Keratinocyte (primary cell): ENCODE results near the gene GYS2. TPM values are rescaled to one million over a fixed set of nuclear protein-coding genes. Genes with fewer than 3 reads are reported as not detected.

Source experiments
- DNase-seq: peaks from one replicate; pipeline ENCODE4 v3.0.0-alpha.2; 2011; ENCODE audit warnings: low read depth, missing footprints, low spot score
- FAIRE-seq: peaks from 2 replicates; lab custom pipeline; 2011; peaks lifted over from hg19 to GRCh38; lab: Jason Lieb, UNC
- H2AFZ ChIP-seq: 2 replicates; pipeline ENCODE4 v1.6.0; 2012; ENCODE audit warnings: low read length, control low read depth, inconsistent platforms; ENCODE audit not compliant: control insufficient read depth
- H3K27ac ChIP-seq: 2 replicates; pipeline ENCODE4 v1.5.1; 2011; ENCODE audit warnings: low read length; ENCODE audit not compliant: control insufficient read depth, insufficient read depth
- H3K27me3 ChIP-seq: 3 replicates; pipeline ENCODE4 v1.6.0; 2011; ENCODE audit warnings: low read length; ENCODE audit not compliant: control insufficient read depth, insufficient read depth; ENCODE audit errors: extremely low read depth
- H3K36me3 ChIP-seq, 2 experiments: 2 replicates in 1 of 2; 3 replicates in 1 of 2; pipeline ENCODE4 v1.5.1; 2011; ENCODE audit warnings: low read length in 2 of 2, mild to moderate bottlenecking in 1 of 2; ENCODE audit not compliant: control insufficient read depth in 2 of 2, insufficient read depth in 2 of 2; ENCODE audit errors: extremely low read depth in 1 of 2
- H3K4me1 ChIP-seq: 3 replicates; pipeline ENCODE4 v1.5.1; 2011; ENCODE audit warnings: low read length; ENCODE audit not compliant: control insufficient read depth, insufficient read depth; ENCODE audit errors: extremely low read depth
- H3K4me2 ChIP-seq: 3 replicates; pipeline ENCODE4 v1.6.0; 2011; ENCODE audit warnings: low read depth, low read length; ENCODE audit not compliant: control insufficient read depth, insufficient read depth; ENCODE audit errors: extremely low read depth
- H3K4me3 ChIP-seq, 3 experiments: fragments of 200-600 bp in 1 of 3; sonication (generic) in 1 of 3; 2 replicates in 2 of 3; 3 replicates in 1 of 3; pipeline ENCODE4 v1.5.1; 2011 to 2016; ENCODE audit warnings: low read length in 3 of 3, mild to moderate bottlenecking in 3 of 3, control low read depth in 2 of 3, inconsistent platforms in 1 of 3, low read depth in 1 of 3, mixed read lengths in 1 of 3, mixed run types in 1 of 3, moderate library complexity in 1 of 3; ENCODE audit not compliant: control insufficient read depth in 2 of 3, insufficient read depth in 2 of 3; ENCODE audit errors: extremely low read depth in 1 of 3
- H3K79me2 ChIP-seq: 2 replicates; pipeline ENCODE4 v1.6.0; 2012; ENCODE audit warnings: low read length; ENCODE audit not compliant: control insufficient read depth, insufficient read depth
- H3K9ac ChIP-seq: 3 replicates; pipeline ENCODE4 v1.6.0; 2011; ENCODE audit warnings: low read length; ENCODE audit not compliant: control insufficient read depth, insufficient read depth; ENCODE audit errors: extremely low read depth
- H3K9me1 ChIP-seq: 3 replicates; pipeline ENCODE4 v1.6.0; 2011; ENCODE audit warnings: low read length; ENCODE audit not compliant: control insufficient read depth, insufficient read depth; ENCODE audit errors: extremely low read depth
- H3K9me3 ChIP-seq: 2 replicates; pipeline ENCODE4 v1.5.1; 2012; ENCODE audit warnings: low read depth, low read length; ENCODE audit not compliant: control insufficient read depth
- H4K20me1 ChIP-seq: 3 replicates; pipeline ENCODE4 v1.6.0; 2011; ENCODE audit warnings: low read length; ENCODE audit not compliant: control insufficient read depth, insufficient read depth; ENCODE audit errors: extremely low read depth
- CTCF ChIP-seq, 3 experiments: IDR thresholded peaks in 1 of 3; conservative IDR thresholded peaks in 1 of 3; optimal IDR thresholded peaks in 1 of 3; 2 replicates in 2 of 3; 3 replicates in 1 of 3; pipeline versions ENCODE3 to v1.5.1; 2011; ENCODE audit warnings: low read length in 3 of 3, mild to moderate bottlenecking in 3 of 3, moderate library complexity in 2 of 3, control low read depth in 1 of 3, inconsistent platforms in 1 of 3; ENCODE audit not compliant: insufficient read depth in 2 of 3; ENCODE audit errors: extremely low read depth in 1 of 3
- EZH2 ChIP-seq: IDR thresholded peaks from one replicate; pipeline ENCODE4 v1.6.1; 2012; ENCODE audit warnings: inconsistent platforms, mild to moderate bottlenecking, low read length, moderate library complexity
- dilution Hi-C: fragments of 300-500 bp; cut with MboI; formaldehyde crosslinking; loops from one replicate; pipeline ENCODE4 v1.7.0; 2020; ENCODE audit warnings: low sequenced_read_pairs; ENCODE audit not compliant: extremely low pct_ligation_motif_present
- polyA plus RNA-seq, 5 experiments: library from polyadenylated mRNA; depleted of rRNA in 3 of 5; stranded (reverse) in 3 of 5; stranded (forward) in 1 of 5; unstranded in 1 of 5; fragments of >200 nt; gene quantifications; 1 replicate in 1 of 5; 2 replicates in 3 of 5; 3 replicates in 1 of 5; pipeline versions ENCODE4 v1.2.1 to v1.2.3, GENCODE V29; 2011 to 2012; ENCODE audit warnings: missing spikeins in 2 of 5, low read depth in 1 of 5, low replicate concordance in 1 of 5

GYS2 gene
- polyA plus RNA-seq, 1 donor (not counting 4 experiments of a cell fraction or from before 2014, with no cell fraction given) = not detected

DNA sequence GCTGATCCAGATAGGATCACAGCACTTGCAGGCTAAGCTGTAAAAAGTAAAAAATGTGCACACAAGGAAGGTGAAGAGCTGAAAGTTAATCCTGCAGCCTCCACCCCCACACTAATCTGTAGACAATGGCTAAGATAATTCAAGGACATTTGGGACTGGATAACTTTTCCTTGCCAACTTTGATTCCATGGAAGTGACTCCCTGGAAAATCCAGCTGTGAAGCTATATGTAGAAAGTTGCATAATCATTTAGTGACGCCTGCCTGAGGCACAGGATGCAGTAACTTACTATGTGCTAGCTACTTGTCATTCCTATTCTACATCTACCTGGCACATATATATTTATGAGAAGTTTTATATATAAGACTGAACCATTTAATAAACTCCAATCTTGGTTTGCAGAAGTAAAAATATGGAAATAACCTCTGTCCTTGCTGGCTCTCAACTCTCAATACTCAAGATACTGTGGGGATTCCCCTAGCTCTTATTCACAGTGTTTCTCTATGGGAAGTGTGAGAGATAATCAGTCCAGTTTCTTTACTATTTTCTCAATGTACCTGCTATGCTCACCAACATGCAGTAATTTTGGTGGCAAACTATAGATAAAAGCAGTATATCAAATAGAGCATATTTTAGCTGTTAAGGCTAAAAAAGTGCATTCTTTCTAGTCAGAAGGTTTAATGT, 38.2 kb upstream of the GYS2 start:
- TF ChIP-seq CTCF (optimal IDR thresholded peaks at IDR 0.05 in 1 of 3, IDR thresholded peaks at IDR 0.05 in 1 of 3, conservative IDR thresholded peaks at IDR 0.05 in 1 of 3; ENCODE audit: extremely low read depth in 1 of 3, insufficient read depth in 2 of 3, low read length in 3 of 3) = no peak
- H2AFZ ChIP-seq = no peak overlapping the region
- dilution Hi-C loops = no loop called here
- peaks cover 13% of the 10 kb centered on the region for H3K4me1 ChIP-seq
- no peak overlapping the region for H3K4me2 ChIP-seq
- H4K20me1 ChIP-seq = peaks cover 3% of the 10 kb centered on the region
- H3K27ac ChIP-seq = peak overlapping the region; percentile 3
- DNase-seq = peak; percentile 26
- no peak overlapping the region for H3K4me3 ChIP-seq
- H3K79me2 ChIP-seq = peaks cover 11% of the 10 kb centered on the region
- H3K9ac ChIP-seq = no peak overlapping the region
- H3K9me3 ChIP-seq = no peaks in the 10 kb centered on the region
- peak; percentile 32 for FAIRE-seq
- H3K9me1 ChIP-seq = no peaks in the 10 kb centered on the region
- no peaks in the 10 kb centered on the region for H3K27me3 ChIP-seq
- peaks cover 4 to 29% of the 10 kb centered on the region in 2 experiments for H3K36me3 ChIP-seq

GRCh38 chr12:21638054-21638891, 33.6 kb upstream of the GYS2 start:
- Histone ChIP-seq H3K4me3 (no peak overlapping the region), H3K9ac (no peak overlapping the region), H4K20me1 (peaks cover 3% of the 10 kb centered on the region), H3K27ac (no peak overlapping the region), H2AFZ (no peak overlapping the region), H3K4me2 (no peak overlapping the region), H3K27me3 (no peaks in the 10 kb centered on the region), H3K4me1 (peaks cover 5% of the 10 kb centered on the region), H3K9me1 (no peaks in the 10 kb centered on the region), H3K36me3 (peaks cover 11 to 21% of the 10 kb centered on the region in 2 experiments), H3K9me3 (no peaks in the 10 kb centered on the region), H3K79me2 (peaks cover 8% of the 10 kb centered on the region)
- TF ChIP-seq EZH2 (no peak), CTCF (optimal IDR thresholded peaks at IDR 0.05 in 1 of 3, IDR thresholded peaks at IDR 0.05 in 1 of 3, conservative IDR thresholded peaks at IDR 0.05 in 1 of 3; ENCODE audit: extremely low read depth in 1 of 3, insufficient read depth in 2 of 3, low read length in 3 of 3) (no peak)
- no peak for DNase-seq
- dilution Hi-C loops = no loop called here
- FAIRE-seq = no peak
